Tibial artery (tissue), 4 donors: ENCODE results near the gene DNER.

Experiments used
- DNase-seq, 2 donors: peaks; one replicate each; pipeline ENCODE4 v3.0.0-alpha.2; 2019
- H3K27ac ChIP-seq, 2 donors: fragments of 200-600 bp; sonication (generic) in 1 of 2; 1 replicate in 1 of 2; 2 replicates in 1 of 2; pipeline ENCODE4 v1.5.1; 2018 to 2019; ENCODE audit warnings: mild to moderate bottlenecking in 1 of 2
- H3K27me3 ChIP-seq, 2 donors: fragments of 200-600 bp; sonication (generic) in 1 of 2; one replicate each; pipeline versions ENCODE4 v1.5.1 to v1.6.0; 2016 to 2019
- H3K36me3 ChIP-seq, 3 donors: fragments of 200-600 bp; sonication (generic) in 2 of 3; one replicate each; pipeline ENCODE4 v1.5.1; 2016 to 2019; ENCODE audit warnings: mild to moderate bottlenecking in 2 of 3
- H3K4me1 ChIP-seq, 4 donors: fragments of 200-600 bp; sonication (generic) in 2 of 4; 1 replicate in 3 of 4; 2 replicates in 1 of 4; pipeline ENCODE4 v1.5.1; 2016 to 2019
- H3K4me3 ChIP-seq, 2 donors: fragments of 200-600 bp; sonication (generic) in 1 of 2; 1 replicate in 1 of 2; 2 replicates in 1 of 2; pipeline ENCODE4 v1.5.1; 2018 to 2019; ENCODE audit warnings: mild to moderate bottlenecking in 2 of 2
- H3K9me3 ChIP-seq, 3 donors: fragments of 200-600 bp; sonication (generic) in 1 of 3; one replicate each; pipeline ENCODE4 v1.5.1; 2016 to 2019
- intact Hi-C: fragments of 100-400 bp; cut with DNase I; formaldehyde crosslinking; loops from one replicate; pipeline ENCODE4 v1.15.0; 2023; ENCODE audit warnings: low total_unique reads
- TF ChIP-seq, protein P1 (sequence below), 2 experiments: fragments of 200-600 bp in 1 of 2; fragments of 450-650 bp in 1 of 2; IDR thresholded peaks; one replicate each; pipeline ENCODE4 v1.5.1; 2017 to 2019; ENCODE audit warnings: antibody characterized with exemption in 2 of 2, mild to moderate bottlenecking in 1 of 2, moderate library complexity in 1 of 2

The DNER gene

DNA sequence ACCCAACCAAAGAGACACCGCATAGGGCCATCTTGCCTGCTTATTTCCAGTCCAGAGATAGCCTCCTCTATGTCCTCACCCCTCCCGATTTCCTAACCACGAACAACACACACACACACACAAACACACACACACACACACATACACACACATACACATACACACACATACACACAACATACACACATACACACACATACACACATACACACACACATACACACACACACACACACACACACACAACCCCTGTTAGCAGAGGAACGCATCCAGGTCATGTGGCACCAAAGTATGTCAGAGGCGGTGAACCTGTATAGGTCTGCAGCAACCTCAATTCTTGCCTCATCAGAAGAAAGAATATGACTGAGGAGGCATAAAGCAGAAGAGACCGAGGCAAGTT is 18.5 kb upstream of the DNER start:
- DNase-seq: no peak
- Histone ChIP-seq H3K9me3 (peaks cover 3 to 11% (median 4%) of the 10 kb centered on the region in 3 donors), H3K27ac (no peak overlapping the region), H3K4me3 (no peak overlapping the region), H3K36me3 (no peaks in the 10 kb centered on the region), H3K4me1 (no peaks in the 10 kb centered on the region), H3K27me3 (peaks cover 0 to 2% of the 10 kb centered on the region in 2 donors)
- intact Hi-C loops: loop anchor here (5.0 kb wide), 1 partner anchor 571 kb away; no protein-coding TSS in a partner anchor
- TF ChIP-seq, protein P1, sequence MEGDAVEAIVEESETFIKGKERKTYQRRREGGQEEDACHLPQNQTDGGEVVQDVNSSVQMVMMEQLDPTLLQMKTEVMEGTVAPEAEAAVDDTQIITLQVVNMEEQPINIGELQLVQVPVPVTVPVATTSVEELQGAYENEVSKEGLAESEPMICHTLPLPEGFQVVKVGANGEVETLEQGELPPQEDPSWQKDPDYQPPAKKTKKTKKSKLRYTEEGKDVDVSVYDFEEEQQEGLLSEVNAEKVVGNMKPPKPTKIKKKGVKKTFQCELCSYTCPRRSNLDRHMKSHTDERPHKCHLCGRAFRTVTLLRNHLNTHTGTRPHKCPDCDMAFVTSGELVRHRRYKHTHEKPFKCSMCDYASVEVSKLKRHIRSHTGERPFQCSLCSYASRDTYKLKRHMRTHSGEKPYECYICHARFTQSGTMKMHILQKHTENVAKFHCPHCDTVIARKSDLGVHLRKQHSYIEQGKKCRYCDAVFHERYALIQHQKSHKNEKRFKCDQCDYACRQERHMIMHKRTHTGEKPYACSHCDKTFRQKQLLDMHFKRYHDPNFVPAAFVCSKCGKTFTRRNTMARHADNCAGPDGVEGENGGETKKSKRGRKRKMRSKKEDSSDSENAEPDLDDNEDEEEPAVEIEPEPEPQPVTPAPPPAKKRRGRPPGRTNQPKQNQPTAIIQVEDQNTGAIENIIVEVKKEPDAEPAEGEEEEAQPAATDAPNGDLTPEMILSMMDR (IDR thresholded peaks at IDR 0.05): no peak

DNA sequence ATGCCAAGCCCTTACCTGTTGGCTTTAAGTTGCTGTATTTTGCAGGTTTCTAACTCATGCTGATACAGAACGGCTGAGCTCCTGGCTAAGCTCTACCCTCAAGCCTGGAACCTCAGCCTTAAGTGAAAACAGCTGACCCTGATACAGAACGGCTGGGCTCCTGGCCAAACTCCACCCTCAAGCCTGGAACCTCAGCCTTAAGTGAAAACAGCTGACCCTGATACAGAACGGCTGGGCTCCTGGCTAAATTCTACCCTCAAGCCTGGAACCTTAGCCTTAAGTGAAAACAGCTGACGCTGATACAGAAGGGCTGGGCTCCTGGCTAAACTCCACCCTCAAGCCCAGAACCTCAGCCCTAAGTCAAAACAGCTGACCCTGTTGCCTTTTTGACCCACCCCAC is 17.6 kb upstream of the DNER start:
- TF ChIP-seq, protein P1 (IDR thresholded peaks at IDR 0.05): no peak
- intact Hi-C loops: loop anchor here (5.0 kb wide), 1 partner anchor 570 kb away; no protein-coding TSS in a partner anchor
- peaks cover 0 to 2% (median 0%) of the 10 kb centered on the region in 4 donors for H3K4me1 ChIP-seq
- peaks cover 0 to 2% of the 10 kb centered on the region in 2 donors for H3K27me3 ChIP-seq
- H3K4me3 ChIP-seq: no peak overlapping the region
- no peak overlapping the region for H3K27ac ChIP-seq
- peaks cover 0 to 2% (median 0%) of the 10 kb centered on the region in 3 donors for H3K9me3 ChIP-seq
- H3K36me3 ChIP-seq: no peaks in the 10 kb centered on the region
- DNase-seq: no peak

DNA sequence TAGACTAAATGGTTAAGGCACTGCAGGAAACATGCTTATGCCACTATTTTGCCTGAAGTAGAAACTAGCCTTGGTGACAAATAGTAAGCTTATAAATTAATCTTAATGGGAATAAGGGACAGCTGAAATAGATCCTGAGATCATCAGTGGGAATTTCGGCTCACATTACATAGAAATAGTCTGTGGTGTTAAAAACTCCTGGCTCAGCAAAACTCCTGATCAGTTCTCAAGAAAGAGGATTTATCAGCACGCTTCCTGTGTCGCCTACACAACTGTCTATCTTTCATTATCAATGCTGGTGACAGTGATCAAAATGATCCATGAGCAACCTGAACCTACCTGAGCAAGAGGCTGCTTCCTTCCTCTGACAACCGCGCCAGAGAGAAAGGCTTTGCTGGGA is 17.0 kb upstream of the DNER start:
- H3K4me1 ChIP-seq: peaks cover 0 to 8% (median 2%) of the 10 kb centered on the region in 4 donors
- no peak for DNase-seq
- peaks cover 0 to 2% of the 10 kb centered on the region in 2 donors for H3K27me3 ChIP-seq
- no peak overlapping the region for H3K27ac ChIP-seq
- TF ChIP-seq, protein P1 (IDR thresholded peaks at IDR 0.05): no peak
- H3K4me3 ChIP-seq: no peak overlapping the region
- H3K36me3 ChIP-seq: no peaks in the 10 kb centered on the region
- H3K9me3 ChIP-seq: no peaks in the 10 kb centered on the region
- intact Hi-C loops: loop anchor here (5.0 kb wide), 1 partner anchor 569 kb away; no protein-coding TSS in a partner anchor

DNA sequence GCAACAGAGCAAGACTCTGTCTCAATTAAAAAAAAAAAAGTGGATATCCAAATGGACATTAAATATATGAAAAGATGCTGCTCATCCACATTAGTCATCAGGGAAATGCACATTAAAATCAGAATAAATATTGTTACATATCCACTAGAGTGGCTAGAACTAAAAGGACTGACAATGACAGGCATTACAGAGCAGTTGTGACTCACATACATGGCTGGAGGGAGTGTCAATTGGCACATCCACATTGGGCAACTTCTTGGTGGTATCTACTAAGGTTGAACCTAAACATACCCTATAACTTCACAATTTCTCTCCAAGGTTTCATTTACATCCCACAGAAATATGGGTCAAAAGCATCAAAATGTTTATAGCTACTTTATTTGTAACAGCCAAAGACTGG is 14.0 kb upstream of the DNER start:
- no peaks in the 10 kb centered on the region for H3K36me3 ChIP-seq
- DNase-seq: no peak
- peaks cover 0 to 26% (median 10%) of the 10 kb centered on the region in 4 donors for H3K4me1 ChIP-seq

DNA sequence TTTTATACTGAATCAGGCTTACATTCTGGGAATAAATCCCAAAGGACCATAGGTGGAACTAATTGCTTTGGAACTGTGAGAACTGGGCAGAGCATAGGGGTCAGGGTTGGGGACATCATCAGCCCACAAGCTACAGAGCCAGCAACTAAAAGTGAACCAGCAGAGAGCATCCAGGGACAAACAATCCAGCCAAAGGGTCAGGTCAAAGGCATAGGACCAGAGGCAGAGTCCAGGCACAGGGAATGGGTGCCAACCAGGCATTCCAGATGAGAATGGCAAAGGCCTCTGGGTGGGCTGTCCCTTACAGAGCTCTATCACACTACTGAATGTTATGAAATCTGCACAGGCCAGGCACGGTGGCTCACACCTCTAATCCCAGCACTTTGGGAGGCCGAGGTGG is 12.3 kb upstream of the DNER start:
- Histone ChIP-seq H3K4me3 (no peak overlapping the region), H3K27me3 (no peaks in the 10 kb centered on the region), H3K36me3 (no peaks in the 10 kb centered on the region), H3K27ac (no peak overlapping the region), H3K4me1 (peaks cover 0 to 26% (median 10%) of the 10 kb centered on the region in 4 donors), H3K9me3 (no peaks in the 10 kb centered on the region)
- TF ChIP-seq, protein P1 (IDR thresholded peaks at IDR 0.05): no peak
- DNase-seq: no peak
- intact Hi-C loops: no loop called here

More for the DNA sequence above, 14.0 kb upstream of the DNER start:
- intact Hi-C loops: no loop called here
- H3K9me3 ChIP-seq: no peaks in the 10 kb centered on the region
- no peak overlapping the region for H3K27ac ChIP-seq
- no peak overlapping the region for H3K4me3 ChIP-seq
- TF ChIP-seq, protein P1 (IDR thresholded peaks at IDR 0.05): no peak
- peaks cover 0 to 2% of the 10 kb centered on the region in 2 donors for H3K27me3 ChIP-seq
